Spleen (tissue), 11 donors: Measurements from ENCODE around the gene ACP3. TPM values are rescaled to one million over a fixed set of nuclear protein-coding genes. Genes with fewer than 3 reads are reported as not detected.

Experiments
- DNase-seq: peaks from one replicate; pipeline ENCODE4 v3.0.0-alpha.2; 2020
- H3K27ac ChIP-seq, 8 donors: fragments of 200-600 bp; sonication (generic) in 7 of 8; 1 replicate in 4 of 8; 2 replicates in 4 of 8; pipeline versions ENCODE4 v1.5.0 to v1.8.0; 2016 to 2021; ENCODE audit warnings: inconsistent platforms in 4 of 8, mild to moderate bottlenecking in 4 of 8, moderate library complexity in 1 of 8
- H3K27me3 ChIP-seq, 7 donors: fragments of 200-600 bp; sonication (generic) in 6 of 7; replicated peaks in 1 of 7; 1 replicate in 4 of 7; 2 replicates in 3 of 7; pipeline versions ENCODE4 v1.5.0 to v1.8.0; 2016 to 2021; ENCODE audit warnings: inconsistent platforms in 3 of 7, mild to moderate bottlenecking in 1 of 7
- H3K36me3 ChIP-seq, 6 donors: fragments of 200-600 bp; sonication (generic) in 5 of 6; 1 replicate in 4 of 6; 2 replicates in 2 of 6; pipeline versions ENCODE4 v1.5.0 to v1.8.0; 2016 to 2021; ENCODE audit warnings: inconsistent platforms in 2 of 6
- H3K4me1 ChIP-seq, 6 donors: fragments of 200-600 bp; sonication (generic) in 5 of 6; 1 replicate in 3 of 6; 2 replicates in 3 of 6; pipeline versions ENCODE4 v1.5.0 to v1.8.0; 2016 to 2021; ENCODE audit warnings: inconsistent platforms in 3 of 6
- H3K4me3 ChIP-seq, 8 donors: fragments of 200-600 bp; sonication (generic) in 7 of 8; 1 replicate in 4 of 8; 2 replicates in 4 of 8; pipeline versions ENCODE4 v1.5.0 to v1.8.0; 2016 to 2021; ENCODE audit warnings: inconsistent platforms in 4 of 8, mild to moderate bottlenecking in 4 of 8, moderate library complexity in 2 of 8
- H3K9me3 ChIP-seq, 8 donors: fragments of 200-600 bp; sonication (generic) in 7 of 8; 1 replicate in 4 of 8; 2 replicates in 4 of 8; pipeline versions ENCODE4 v1.5.0 to v1.8.0; 2016 to 2021; ENCODE audit warnings: inconsistent platforms in 4 of 8
- POLR2A ChIP-seq, 3 donors: fragments of 450-650 bp; IDR thresholded peaks; one replicate each; pipeline ENCODE4 v1.5.1; 2017; ENCODE audit warnings: antibody characterized with exemption in 3 of 3, mild to moderate bottlenecking in 1 of 3
- POLR2AphosphoS5 ChIP-seq, 3 donors: sonication (generic); formaldehyde crosslinking; IDR thresholded peaks; one replicate each; pipeline ENCODE4 v1.5.1; 2017; ENCODE audit warnings: antibody characterized with exemption in 3 of 3
- WGBS, 5 donors: extraction: QIAGEN DNeasy Blood & Tissue Kit in 3 of 5; methylation state at CpG; one replicate each; pipeline versions ENCODE4 v1.1.5 to v1.1.7; 2013 to 2018; 5-methylcytosine and 5-hydroxymethylcytosine counted together
- intact Hi-C: fragments of 100-400 bp; cut with DNase I; formaldehyde crosslinking; loops from one replicate; pipeline ENCODE4 v1.15.0; 2023; ENCODE audit warnings: low total_unique reads
- polyA plus RNA-seq, 3 donors: library from polyadenylated mRNA; stranded (reverse); fragments of 200-250 nt; gene quantifications; one replicate each; pipeline ENCODE4 v1.2.1, GENCODE V29; 2013
- total RNA-seq, 7 donors: library from RNA; depleted of rRNA in 3 of 7; stranded (reverse); fragments of >200 nt in 3 of 7; fragmentation: NEBNext Ultra II Directional in 4 of 7; extraction: Animal tissue kit (Norgen Biotek cat#: 25700) in 4 of 7; gene quantifications; one replicate each; pipeline versions ENCODE4 v1.1.0 to v1.2.1, GENCODE V29; 2016 to 2021
- TF ChIP-seq, protein P1 (sequence below), 11 experiments: fragments of 200-600 bp in 7 of 11; fragments of 450-650 bp in 4 of 11; sonication (generic) in 4 of 11; IDR thresholded peaks in 8 of 11; conservative IDR thresholded peaks in 3 of 11; 1 replicate in 7 of 11; 2 replicates in 4 of 11; pipeline versions ENCODE4 v1.4.0 to v1.8.0; 2016 to 2021; ENCODE audit warnings: antibody characterized with exemption in 11 of 11, inconsistent platforms in 4 of 11, mild to moderate bottlenecking in 1 of 11
- donor health status: healthy with polysubstance abuse.
- donor health status: DM: no; HTN: no; CAD: no; lungs with moderate emphysema.
- donor health status: DM: no; HTN: no; CAD: no.
- donor health status: Bipolar disorder and iron deficiency.
- donor health status: healthy.
- donor health status: DM: no; HTN: no; CAD: no.
- donor health status: DM: yes; HTN: yes; CAD: no.

Gene ACP3
- total and polyA plus RNA-seq, 10 donors: 0.09 to 16.3 (median 5.4) TPM

- peaks cover 0 to 6% (median 0%) of the 10 kb centered on the region in 7 donors for H3K27me3 ChIP-seq
- no peaks in the 10 kb centered on the region for H3K4me1 ChIP-seq
- WGBS, 5 donors: 72 to 89% (median 82%) methylated on average over 4 of the region's 4 CpGs
- no peak overlapping the region for H3K4me3 ChIP-seq
- intact Hi-C loops: no loop called here
- H3K27ac ChIP-seq: no peak overlapping the region
- TF ChIP-seq POLR2AphosphoS5 (IDR thresholded peaks at IDR 0.05) (no peak), POLR2A (IDR thresholded peaks at IDR 0.05) (no peak)
- TF ChIP-seq, protein P1, sequence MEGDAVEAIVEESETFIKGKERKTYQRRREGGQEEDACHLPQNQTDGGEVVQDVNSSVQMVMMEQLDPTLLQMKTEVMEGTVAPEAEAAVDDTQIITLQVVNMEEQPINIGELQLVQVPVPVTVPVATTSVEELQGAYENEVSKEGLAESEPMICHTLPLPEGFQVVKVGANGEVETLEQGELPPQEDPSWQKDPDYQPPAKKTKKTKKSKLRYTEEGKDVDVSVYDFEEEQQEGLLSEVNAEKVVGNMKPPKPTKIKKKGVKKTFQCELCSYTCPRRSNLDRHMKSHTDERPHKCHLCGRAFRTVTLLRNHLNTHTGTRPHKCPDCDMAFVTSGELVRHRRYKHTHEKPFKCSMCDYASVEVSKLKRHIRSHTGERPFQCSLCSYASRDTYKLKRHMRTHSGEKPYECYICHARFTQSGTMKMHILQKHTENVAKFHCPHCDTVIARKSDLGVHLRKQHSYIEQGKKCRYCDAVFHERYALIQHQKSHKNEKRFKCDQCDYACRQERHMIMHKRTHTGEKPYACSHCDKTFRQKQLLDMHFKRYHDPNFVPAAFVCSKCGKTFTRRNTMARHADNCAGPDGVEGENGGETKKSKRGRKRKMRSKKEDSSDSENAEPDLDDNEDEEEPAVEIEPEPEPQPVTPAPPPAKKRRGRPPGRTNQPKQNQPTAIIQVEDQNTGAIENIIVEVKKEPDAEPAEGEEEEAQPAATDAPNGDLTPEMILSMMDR (IDR thresholded peaks at IDR 0.05 in 8 of 11, conservative IDR thresholded peaks at IDR 0.05 in 3 of 11): no peak
- H3K36me3 ChIP-seq: no peaks in the 10 kb centered on the region
- DNase-seq: no peak
- H3K9me3 ChIP-seq: no peaks in the 10 kb centered on the region
Measured at GRCh38 chr3:132325103-132325606, 7.9 kb downstream of the ACP3 start.

GRCh38 chr3:132325634-132326033 lies 8.4 kb downstream of the ACP3 start:
- 46 to 58% (median 54%) methylated on average over 2 of the region's 2 CpGs for WGBS, 5 donors
- no peak overlapping the region for H3K4me3 ChIP-seq
- H3K36me3 ChIP-seq: no peaks in the 10 kb centered on the region
- no peak for DNase-seq
- TF ChIP-seq POLR2A (IDR thresholded peaks at IDR 0.05): no peak
- TF ChIP-seq, protein P1 (IDR thresholded peaks at IDR 0.05 in 8 of 11, conservative IDR thresholded peaks at IDR 0.05 in 3 of 11): no peak
- no peak for TF ChIP-seq POLR2AphosphoS5 (IDR thresholded peaks at IDR 0.05)
- no peak overlapping the region for H3K27ac ChIP-seq
- intact Hi-C loops: no loop called here
- H3K9me3 ChIP-seq: no peaks in the 10 kb centered on the region
- no peaks in the 10 kb centered on the region for H3K4me1 ChIP-seq
- peaks cover 0 to 5% (median 0%) of the 10 kb centered on the region in 7 donors for H3K27me3 ChIP-seq

DNA sequence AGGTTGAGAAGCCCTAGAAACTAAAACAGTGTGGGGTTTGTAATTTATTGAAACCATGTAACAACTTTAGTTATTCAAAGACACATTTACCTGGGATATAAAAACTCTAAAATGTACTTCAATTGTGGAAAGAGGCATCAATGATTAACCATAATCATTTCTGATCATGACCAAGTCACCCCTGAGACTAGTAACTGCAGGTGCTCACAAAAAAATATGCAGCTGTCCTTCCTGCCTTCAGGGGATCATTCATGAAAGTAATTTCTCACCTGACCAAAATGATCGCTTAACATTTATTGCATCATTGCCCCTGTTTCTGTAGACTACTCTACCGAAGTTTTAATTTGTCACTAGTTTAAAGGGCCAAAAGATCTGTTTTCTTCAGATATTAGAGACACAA lies 9.0 kb downstream of the ACP3 start:
- Histone ChIP-seq H3K27me3 (no peaks in the 10 kb centered on the region), H3K4me3 (no peak overlapping the region), H3K36me3 (no peaks in the 10 kb centered on the region), H3K27ac (no peak overlapping the region), H3K9me3 (no peaks in the 10 kb centered on the region), H3K4me1 (no peaks in the 10 kb centered on the region)
- 74 to 87% (median 80%) methylated on average over 2 of the region's 2 CpGs for WGBS, 5 donors
- DNase-seq: no peak
- TF ChIP-seq POLR2AphosphoS5 (IDR thresholded peaks at IDR 0.05): no peak
- TF ChIP-seq, protein P1 (IDR thresholded peaks at IDR 0.05 in 8 of 11, conservative IDR thresholded peaks at IDR 0.05 in 3 of 11): no peak
- TF ChIP-seq POLR2A (IDR thresholded peaks at IDR 0.05): no peak
- intact Hi-C loops: no loop called here

DNA sequence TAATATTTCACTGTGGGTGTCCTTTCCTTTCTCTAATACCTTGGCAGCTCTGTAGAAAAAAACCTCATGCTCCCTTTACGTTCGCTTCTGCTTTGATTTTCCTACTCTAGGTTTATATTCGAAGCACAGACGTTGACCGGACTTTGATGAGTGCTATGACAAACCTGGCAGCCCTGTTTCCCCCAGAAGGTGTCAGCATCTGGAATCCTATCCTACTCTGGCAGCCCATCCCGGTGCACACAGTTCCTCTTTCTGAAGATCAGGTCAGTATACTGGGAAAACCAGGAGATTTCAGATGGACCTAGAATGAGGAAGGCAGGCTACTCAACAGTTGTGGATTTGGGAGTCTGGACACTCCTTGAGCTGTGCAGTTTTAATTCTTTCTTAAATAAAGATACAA lies 14.9 kb downstream of the ACP3 start:
- no peak for TF ChIP-seq POLR2AphosphoS5 (IDR thresholded peaks at IDR 0.05)
- TF ChIP-seq POLR2A (IDR thresholded peaks at IDR 0.05): no peak
- TF ChIP-seq, protein P1 (IDR thresholded peaks at IDR 0.05 in 8 of 11, conservative IDR thresholded peaks at IDR 0.05 in 3 of 11): no peak
- Histone ChIP-seq H3K36me3 (peaks cover 0 to 39% (median 0%) of the 10 kb centered on the region in 6 donors), H3K27ac (no peak overlapping the region), H3K27me3 (no peaks in the 10 kb centered on the region), H3K4me3 (no peak overlapping the region), H3K4me1 (no peaks in the 10 kb centered on the region), H3K9me3 (no peaks in the 10 kb centered on the region)
- DNase-seq: no peak
- intact Hi-C loops: no loop called here
- 88 to 94% (median 91%) methylated on average over 6 of the region's 6 CpGs for WGBS, 5 donors
